PC-9 (cell line): ENCODE results near the gene MYOM3. TPM values are rescaled to one million over a fixed set of nuclear protein-coding genes. Genes with fewer than 3 reads are reported as not detected.

Experiments
- BruUV-seq: library from RNA; stranded (reverse); fragments of 400-500 nt; replicated peaks from 2 replicates; lab custom pipeline; 2021; lab: Mats Ljungman, UMichigan
- CTCF ChIA-PET: fragments of 300-600 bp; sonication (Branson Sonifier 250); formaldehyde crosslinking; loops from one replicate; lab custom pipeline; 2022; ENCODE audit warnings: antibody characterized with exemption; lab: Charles Lee
- POLR2A ChIA-PET: fragments of 300-600 bp; sonication (Branson Sonifier 250); formaldehyde crosslinking; loops from one replicate; lab custom pipeline; 2022; ENCODE audit warnings: antibody characterized with exemption; ENCODE audit not compliant: unreplicated experiment; lab: Charles Lee
- DNase-seq, 2 experiments: peaks; one replicate each; pipeline versions ENCODE4 v3.0.0 to v3.0.0-alpha.2; 2015 to 2022; ENCODE audit warnings: mixed read lengths in 1 of 2
- H2AFZ ChIP-seq: fragments of 200-600 bp; sonication (generic); 2 replicates; pipeline ENCODE4 v1.8.1; 2017; ENCODE audit warnings: antibody characterized with exemption
- H3F3A ChIP-seq: fragments of 200-600 bp; sonication (generic); 2 replicates; pipeline ENCODE4 v1.8.1; 2017; ENCODE audit warnings: antibody characterized with exemption, mild to moderate bottlenecking, low read depth; ENCODE audit not compliant: insufficient read depth
- H3K27ac ChIP-seq: fragments of 200-600 bp; sonication (generic); 2 replicates; pipeline ENCODE4 v1.6.1; 2016; ENCODE audit warnings: mixed run types
- H3K27me3 ChIP-seq: fragments of 200-600 bp; sonication (generic); 2 replicates; pipeline ENCODE4 v1.6.1; 2016; ENCODE audit warnings: low read depth, mixed run types; ENCODE audit not compliant: insufficient read depth
- H3K36me3 ChIP-seq: fragments of 200-600 bp; sonication (generic); 2 replicates; pipeline ENCODE4 v1.6.1; 2016; ENCODE audit warnings: low read depth, mixed run types
- H3K4me1 ChIP-seq: fragments of 200-600 bp; sonication (generic); replicated peaks from 2 replicates; pipeline ENCODE4 v1.6.1; 2016; ENCODE audit warnings: mixed run types; ENCODE audit not compliant: insufficient read depth
- H3K4me2 ChIP-seq: fragments of 200-600 bp; sonication (generic); 2 replicates; pipeline ENCODE4 v1.6.1; 2017; ENCODE audit warnings: mixed run types
- H3K4me3 ChIP-seq: fragments of 200-600 bp; sonication (generic); 2 replicates; pipeline ENCODE4 v1.6.1; 2016; ENCODE audit warnings: mixed run types
- H3K79me2 ChIP-seq: fragments of 200-600 bp; sonication (generic); 2 replicates; pipeline ENCODE4 v1.6.1; 2017; ENCODE audit warnings: low read depth, mixed run types
- H3K9me2 ChIP-seq: fragments of 200-600 bp; sonication (generic); 2 replicates; pipeline ENCODE4 v1.8.1; 2017; ENCODE audit warnings: mild to moderate bottlenecking; ENCODE audit not compliant: insufficient read depth
- H3K9me3 ChIP-seq: fragments of 200-600 bp; sonication (generic); 2 replicates; pipeline ENCODE4 v1.8.1; 2016; ENCODE audit warnings: low read depth; ENCODE audit not compliant: insufficient read depth
- H4K20me1 ChIP-seq: fragments of 200-600 bp; sonication (generic); 2 replicates; pipeline ENCODE4 v1.8.1; 2017; ENCODE audit not compliant: insufficient read depth
- CTCF ChIP-seq: fragments of 200-600 bp; sonication (generic); conservative IDR thresholded peaks from 2 replicates; pipeline ENCODE4 v1.6.1; 2017; ENCODE audit warnings: mixed run types, antibody characterized with exemption, mild to moderate bottlenecking, moderate library complexity
- EZH2 ChIP-seq: fragments of 200-600 bp; sonication (generic); IDR thresholded peaks from 2 replicates; pipeline ENCODE4 v1.8.0; 2017; ENCODE audit warnings: antibody characterized with exemption, low read depth
- intact Hi-C: fragments of 100-400 bp; cut with micrococcal nuclease; formaldehyde crosslinking; loops from one replicate; pipeline ENCODE4 v1.10.0; 2022; ENCODE audit not compliant: unreplicated experiment
- total RNA-seq: library from RNA; stranded (reverse); gene quantifications from 2 replicates; pipeline ENCODE4 v1.2.3, GENCODE V29; 2021

MYOM3 gene
- total RNA-seq, 1 experiment from 2014 or later: 11.9 TPM

GRCh38 chr1:24113641-24114033 lies 1.7 kb upstream of the MYOM3 start:
- Histone ChIP-seq H3K79me2 (no peaks in the 10 kb centered on the region), H2AFZ (no peak overlapping the region), H4K20me1 (no peaks in the 10 kb centered on the region), H3K4me2 (no peak overlapping the region), H3K36me3 (no peaks in the 10 kb centered on the region), H3K4me1 (peaks cover 14% of the 10 kb centered on the region), H3K27me3 (no peaks in the 10 kb centered on the region), H3K9me2 (no peaks in the 10 kb centered on the region), H3F3A (no peaks in the 10 kb centered on the region), H3K9me3 (no peaks in the 10 kb centered on the region), H3K27ac (no peak overlapping the region), H3K4me3 (no peak overlapping the region)
- intact Hi-C loops: no loop called here
- no peak for DNase-seq
- ChIA-PET POLR2A (no interaction called here), CTCF (no interaction called here)
- TF ChIP-seq EZH2 (no peak), CTCF (no peak)
- BruUV-seq: no TSS peak

- no TSS peak for BruUV-seq
- Histone ChIP-seq H3F3A (no peaks in the 10 kb centered on the region), H3K4me2 (no peak overlapping the region), H3K4me3 (no peak overlapping the region), H2AFZ (no peak overlapping the region), H3K4me1 (peaks cover 4% of the 10 kb centered on the region; the same call in 1 of the 2 replicates), H4K20me1 (no peaks in the 10 kb centered on the region), H3K36me3 (no peaks in the 10 kb centered on the region), H3K9me2 (no peaks in the 10 kb centered on the region), H3K9me3 (no peaks in the 10 kb centered on the region), H3K27me3 (no peaks in the 10 kb centered on the region), H3K79me2 (no peaks in the 10 kb centered on the region), H3K27ac (no peak overlapping the region)
- no peak for TF ChIP-seq CTCF
- TF ChIP-seq EZH2: no peak
- ChIA-PET POLR2A (no interaction called here), CTCF (no interaction called here)
- intact Hi-C loops: no loop called here
- DNase-seq: no peak
These were observed 506 bp downstream of the MYOM3 start for GRCh38 chr1:24111262-24111995.

GRCh38 chr1:24110642-24111261 lies 1.2 kb downstream of the MYOM3 start:
- Histone ChIP-seq H3K27me3 (no peaks in the 10 kb centered on the region), H3K4me1 (peaks cover 4% of the 10 kb centered on the region; the same call in 1 of the 2 replicates), H2AFZ (no peak overlapping the region), H3F3A (no peaks in the 10 kb centered on the region), H3K9me3 (no peaks in the 10 kb centered on the region), H3K9me2 (no peaks in the 10 kb centered on the region), H3K27ac (no peak overlapping the region), H3K4me3 (no peak overlapping the region), H3K4me2 (no peak overlapping the region), H3K36me3 (no peaks in the 10 kb centered on the region), H4K20me1 (no peaks in the 10 kb centered on the region), H3K79me2 (no peaks in the 10 kb centered on the region)
- intact Hi-C loops: no loop called here
- CTCF ChIA-PET: no interaction called here
- no TSS peak for BruUV-seq
- TF ChIP-seq EZH2 (no peak), CTCF (no peak)
- POLR2A ChIA-PET: no interaction called here
- no peak for DNase-seq
